Gastrocnemius medialis (tissue), 4 donors: ENCODE results near the gene MRPL32. TPM values are rescaled to one million over a fixed set of nuclear protein-coding genes. Genes with fewer than 3 reads are reported as not detected.

Source experiments
- ATAC-seq, 2 donors: fragments of 150-250 bp; one replicate each; pipeline ENCODE4 v1.9.1; 2016
- DNase-seq, 2 donors: peaks; one replicate each; pipeline ENCODE4 v3.0.0-alpha.2; 2019
- H3K27ac ChIP-seq, 4 donors: fragments of 200-600 bp; sonication (generic); 1 replicate in 1 of 4; 2 replicates in 3 of 4; pipeline ENCODE4 v1.5.1; 2016 to 2018; ENCODE audit warnings: mild to moderate bottlenecking in 2 of 4, moderate library complexity in 1 of 4
- H3K27me3 ChIP-seq, 3 donors: fragments of 200-600 bp; sonication (generic) in 2 of 3; 1 replicate in 1 of 3; 2 replicates in 2 of 3; pipeline versions ENCODE4 v1.5.1 to v1.6.0; 2016 to 2019; ENCODE audit warnings: mild to moderate bottlenecking in 1 of 3, moderate library complexity in 1 of 3
- H3K36me3 ChIP-seq, 2 donors: fragments of 200-600 bp; sonication (generic) in 1 of 2; one replicate each; pipeline ENCODE4 v1.5.1; 2017 to 2018
- H3K4me1 ChIP-seq, 2 donors: fragments of 200-600 bp; sonication (generic) in 1 of 2; one replicate each; pipeline ENCODE4 v1.5.1; 2016 to 2017; ENCODE audit warnings: mild to moderate bottlenecking in 2 of 2
- H3K4me3 ChIP-seq, 4 donors: fragments of 200-600 bp; sonication (generic) in 3 of 4; 1 replicate in 1 of 4; 2 replicates in 3 of 4; pipeline ENCODE4 v1.5.1; 2016 to 2019; ENCODE audit warnings: mild to moderate bottlenecking in 2 of 4
- H3K9me3 ChIP-seq, 3 donors: fragments of 200-600 bp; sonication (generic) in 2 of 3; 1 replicate in 1 of 3; 2 replicates in 2 of 3; pipeline ENCODE4 v1.5.1; 2016 to 2019
- POLR2A ChIP-seq, 2 donors: fragments of 450-650 bp; IDR thresholded peaks; one replicate each; pipeline ENCODE4 v1.6.1; 2017; ENCODE audit warnings: antibody characterized with exemption in 2 of 2, mild to moderate bottlenecking in 2 of 2, moderate library complexity in 2 of 2
- in situ Hi-C, 4 donors: fragments of 200-750 bp; cut with MboI; loops; one replicate each; pipeline versions ENCODE4 v1.15.0 to v1.8.0; 2017; ENCODE audit warnings: low sequenced_read_pairs in 4 of 4
- intact Hi-C: fragments of 100-400 bp; cut with DNase I; formaldehyde crosslinking; loops from one replicate; pipeline ENCODE4 v1.15.1; 2023; ENCODE audit warnings: low total_unique reads
- total RNA-seq, 4 donors: library from RNA; depleted of rRNA; stranded (reverse); fragments of >200 nt; gene quantifications; one replicate each; pipeline versions ENCODE4 v1.1.0 to v1.2.3, GENCODE V29; 2016
- TF ChIP-seq, protein P1 (sequence below), 5 experiments: fragments of 450-650 bp in 3 of 5; fragments of 200-600 bp in 2 of 5; sonication (generic) in 2 of 5; IDR thresholded peaks in 4 of 5; conservative IDR thresholded peaks in 1 of 5; 1 replicate in 4 of 5; 2 replicates in 1 of 5; pipeline ENCODE4 v1.5.1; 2016 to 2019; ENCODE audit warnings: antibody characterized with exemption in 5 of 5, mild to moderate bottlenecking in 3 of 5, moderate library complexity in 3 of 5

MRPL32 gene
- total RNA-seq, 4 donors from 2014 or later: 42.6 to 59.2 (median 56.8) TPM

DNA sequence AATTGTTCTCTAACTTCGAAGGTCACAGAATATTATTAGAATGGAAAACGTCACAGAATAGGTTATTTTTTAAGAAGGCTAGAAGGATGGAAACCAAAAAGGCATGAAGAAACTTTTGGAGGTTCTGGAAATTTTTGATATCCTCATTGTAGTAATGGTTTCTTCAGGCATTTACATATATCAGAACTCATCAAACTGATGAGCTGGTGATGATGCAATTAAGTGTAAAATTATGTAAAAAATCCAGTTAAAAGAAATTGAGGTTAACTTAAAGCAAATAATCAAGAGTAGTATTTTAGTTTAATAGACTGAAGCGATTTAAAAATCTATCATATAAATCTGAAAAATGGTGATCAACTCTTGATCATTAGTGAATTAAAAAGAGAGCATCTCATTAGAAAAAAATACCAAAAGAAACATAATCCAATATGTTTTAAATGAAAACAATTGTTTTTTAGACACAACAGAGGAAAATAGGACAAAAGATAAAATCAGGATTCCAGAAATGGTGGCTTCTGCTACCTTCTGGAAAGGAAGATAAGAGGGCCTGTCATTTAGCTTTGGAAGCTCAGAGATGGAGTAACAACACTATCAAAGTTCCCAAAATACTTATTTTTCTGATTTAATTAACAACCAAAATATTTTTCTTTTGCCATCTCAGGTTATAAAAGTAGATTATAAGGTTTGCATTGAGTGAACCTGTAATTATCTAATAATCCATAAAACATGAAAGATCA lies 10.0 kb upstream of the MRPL32 start:
- Histone ChIP-seq H3K9me3 (no peaks in the 10 kb centered on the region), H3K4me1 (no peaks in the 10 kb centered on the region), H3K27me3 (no peaks in the 10 kb centered on the region), H3K4me3 (no peak overlapping the region), H3K27ac (no peak overlapping the region), H3K36me3 (peaks cover 3 to 87% of the 10 kb centered on the region in 2 donors)
- ATAC-seq (no peak), DNase-seq (no peak)
- intact Hi-C loops (no loop called here), in situ Hi-C loops (no loop called here)
- TF ChIP-seq, protein P1, sequence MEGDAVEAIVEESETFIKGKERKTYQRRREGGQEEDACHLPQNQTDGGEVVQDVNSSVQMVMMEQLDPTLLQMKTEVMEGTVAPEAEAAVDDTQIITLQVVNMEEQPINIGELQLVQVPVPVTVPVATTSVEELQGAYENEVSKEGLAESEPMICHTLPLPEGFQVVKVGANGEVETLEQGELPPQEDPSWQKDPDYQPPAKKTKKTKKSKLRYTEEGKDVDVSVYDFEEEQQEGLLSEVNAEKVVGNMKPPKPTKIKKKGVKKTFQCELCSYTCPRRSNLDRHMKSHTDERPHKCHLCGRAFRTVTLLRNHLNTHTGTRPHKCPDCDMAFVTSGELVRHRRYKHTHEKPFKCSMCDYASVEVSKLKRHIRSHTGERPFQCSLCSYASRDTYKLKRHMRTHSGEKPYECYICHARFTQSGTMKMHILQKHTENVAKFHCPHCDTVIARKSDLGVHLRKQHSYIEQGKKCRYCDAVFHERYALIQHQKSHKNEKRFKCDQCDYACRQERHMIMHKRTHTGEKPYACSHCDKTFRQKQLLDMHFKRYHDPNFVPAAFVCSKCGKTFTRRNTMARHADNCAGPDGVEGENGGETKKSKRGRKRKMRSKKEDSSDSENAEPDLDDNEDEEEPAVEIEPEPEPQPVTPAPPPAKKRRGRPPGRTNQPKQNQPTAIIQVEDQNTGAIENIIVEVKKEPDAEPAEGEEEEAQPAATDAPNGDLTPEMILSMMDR (IDR thresholded peaks at IDR 0.05 in 4 of 5, conservative IDR thresholded peaks at IDR 0.05 in 1 of 5): no peak
- no peak for TF ChIP-seq POLR2A (IDR thresholded peaks at IDR 0.05)

DNA sequence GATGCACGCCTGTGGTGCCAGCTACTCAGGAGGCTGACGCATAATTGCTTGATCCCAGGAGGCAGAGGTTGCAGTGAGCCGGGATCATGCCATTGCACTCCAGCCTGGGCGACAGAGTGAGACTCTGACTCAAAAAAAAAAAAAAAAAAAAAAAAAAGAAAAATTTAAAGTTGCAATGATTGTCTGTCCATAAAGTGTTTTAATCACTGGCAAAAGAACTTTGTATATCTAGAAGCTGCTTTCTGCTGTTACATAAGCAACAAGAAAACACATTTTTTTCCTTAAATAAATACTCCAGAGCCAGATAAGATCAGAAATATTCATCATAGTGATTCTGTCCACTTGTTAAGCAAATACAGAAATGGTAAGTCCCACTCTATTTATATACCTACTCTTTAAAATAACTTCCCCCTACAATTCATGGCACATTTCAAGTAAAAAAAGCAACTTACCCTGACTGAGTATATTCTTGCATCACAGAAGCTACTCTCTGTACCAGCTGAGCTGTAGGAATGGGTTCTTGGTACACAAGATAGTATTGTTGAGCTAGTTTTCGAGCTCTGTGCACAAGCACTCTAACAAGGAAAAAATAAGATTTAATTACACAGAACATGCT lies 7.8 kb upstream of the MRPL32 start:
- DNase-seq (no peak), ATAC-seq (no peak)
- no peak for TF ChIP-seq POLR2A (IDR thresholded peaks at IDR 0.05)
- TF ChIP-seq, protein P1 (IDR thresholded peaks at IDR 0.05 in 4 of 5, conservative IDR thresholded peaks at IDR 0.05 in 1 of 5): no peak
- H3K9me3 ChIP-seq: no peaks in the 10 kb centered on the region
- H3K36me3 ChIP-seq: peaks cover 3 to 74% of the 10 kb centered on the region in 2 donors
- H3K27ac ChIP-seq: no peak overlapping the region
- intact Hi-C loops: no loop called here
- H3K4me3 ChIP-seq: no peak overlapping the region
- H3K27me3 ChIP-seq: no peaks in the 10 kb centered on the region
- H3K4me1 ChIP-seq: peaks cover under 1 to 8% of the 10 kb centered on the region in 2 donors
- in situ Hi-C loops: no loop called here

DNA sequence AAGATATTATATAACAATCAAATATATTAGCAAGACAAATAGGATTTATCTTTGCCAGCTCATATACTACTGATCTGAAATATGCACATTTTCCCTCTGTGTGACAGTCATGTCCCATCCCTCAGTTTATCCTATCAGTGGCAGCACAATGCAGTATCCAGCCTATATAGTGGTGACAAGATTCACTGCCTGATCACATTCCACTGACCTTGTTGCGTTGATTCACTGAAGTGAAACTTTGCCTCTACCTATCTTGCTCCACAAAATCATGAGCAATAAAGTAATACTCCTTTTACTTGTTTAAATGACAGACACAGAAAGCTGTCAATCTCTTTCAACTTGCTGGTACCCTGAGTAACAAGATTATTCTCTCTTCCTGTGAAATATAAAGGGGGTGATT lies 6.5 kb upstream of the MRPL32 start:
- H3K4me1 ChIP-seq: peaks cover 14 to 19% of the 10 kb centered on the region in 2 donors
- in situ Hi-C loops: loop anchor here in 2 of 4 donors (25.0 kb wide), 3 partner anchors 537 to 912 kb away; no protein-coding TSS in a partner anchor
- intact Hi-C loops: no loop called here

DNA sequence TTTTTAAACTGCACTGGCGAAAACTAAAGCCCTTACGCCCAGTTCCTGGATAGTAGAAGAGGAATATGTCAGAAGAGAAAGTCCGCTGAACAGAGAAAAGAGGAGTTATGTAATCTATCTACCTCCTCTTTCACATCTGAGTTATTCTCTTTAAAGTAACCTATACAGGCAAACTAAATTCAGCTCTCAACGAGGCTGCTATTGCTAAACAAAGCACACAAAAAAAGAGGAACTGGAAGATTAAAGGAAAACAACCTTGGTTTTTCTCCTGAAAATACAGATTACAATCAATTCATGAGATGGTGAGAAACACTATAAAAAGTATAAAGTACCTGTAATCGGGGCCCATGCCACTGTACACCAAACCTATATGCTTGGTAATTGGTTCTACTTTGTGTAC lies 6.0 kb upstream of the MRPL32 start:
- Histone ChIP-seq H3K4me1 (peaks cover 18 to 24% of the 10 kb centered on the region in 2 donors), H3K9me3 (no peaks in the 10 kb centered on the region), H3K4me3 (no peak overlapping the region), H3K36me3 (peaks cover 3 to 59% of the 10 kb centered on the region in 2 donors), H3K27me3 (no peaks in the 10 kb centered on the region), H3K27ac (no peak overlapping the region)
- intact Hi-C loops: no loop called here
- DNase-seq: no peak
- no peak for ATAC-seq
- TF ChIP-seq, protein P1 (IDR thresholded peaks at IDR 0.05 in 4 of 5, conservative IDR thresholded peaks at IDR 0.05 in 1 of 5): no peak
- no peak for TF ChIP-seq POLR2A (IDR thresholded peaks at IDR 0.05)
- in situ Hi-C loops: loop anchor here in 2 of 4 donors (25.0 kb wide), 3 partner anchors 536 to 911 kb away; no protein-coding TSS in a partner anchor

More for the DNA sequence above, 6.5 kb upstream of the MRPL32 start:
- TF ChIP-seq, protein P1 (IDR thresholded peaks at IDR 0.05 in 4 of 5, conservative IDR thresholded peaks at IDR 0.05 in 1 of 5): no peak
- no peak for TF ChIP-seq POLR2A (IDR thresholded peaks at IDR 0.05)
- ATAC-seq: no peak
- H3K36me3 ChIP-seq: peaks cover 3 to 65% of the 10 kb centered on the region in 2 donors
- H3K9me3 ChIP-seq: no peaks in the 10 kb centered on the region
- no peak overlapping the region for H3K27ac ChIP-seq
- no peaks in the 10 kb centered on the region for H3K27me3 ChIP-seq
- H3K4me3 ChIP-seq: no peak overlapping the region
- DNase-seq: no peak
